NCI-H2081 treated with DMSO at 0.1 percent for 48 hours (cell line): Measurements from ENCODE around the gene CKS1B.

Source experiments
- DNase-seq: peaks from one replicate; lab custom pipeline; 2025; lab: John Stamatoyannopoulos, UW

Gene CKS1B

DNA sequence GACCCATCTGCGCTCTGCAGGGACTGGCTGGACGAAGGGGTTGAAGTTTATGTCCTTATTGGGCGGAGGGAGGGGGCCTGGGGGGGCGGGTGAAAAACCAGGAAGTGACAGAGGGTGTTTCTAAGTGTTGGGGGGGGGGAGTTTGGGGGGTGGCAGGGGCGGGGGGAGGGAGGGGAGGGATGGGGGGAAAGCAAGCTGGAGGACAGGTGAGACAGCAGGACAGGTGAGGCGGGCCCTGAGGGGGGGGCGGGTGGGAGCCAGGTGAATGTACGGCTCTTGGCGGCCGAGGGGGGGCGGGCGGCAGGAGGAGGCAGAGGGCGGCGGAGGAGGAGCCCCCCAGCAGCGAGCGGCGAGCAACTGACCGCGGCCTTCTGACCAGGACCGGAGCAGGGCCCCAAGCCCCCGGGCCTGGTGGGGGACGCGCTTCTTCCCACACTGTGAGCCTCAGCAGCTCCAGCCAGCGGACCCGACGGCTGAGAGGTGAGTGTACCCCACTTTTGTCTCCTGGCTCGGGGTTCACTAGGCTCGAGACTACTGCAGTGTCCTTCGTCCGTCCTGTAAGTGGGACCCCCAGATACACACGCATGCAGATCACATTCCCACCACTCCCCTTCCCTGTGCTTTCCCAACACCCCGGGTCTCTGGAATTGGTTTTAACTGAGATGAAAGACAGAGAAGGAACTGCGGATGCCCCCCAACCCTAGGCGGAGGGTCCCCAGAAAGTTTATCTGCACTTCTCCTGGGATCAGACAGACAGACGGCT lies 28.2 kb downstream of the CKS1B start, which contains the start of gene ZBTB7B:
Gene ZBTB7B (plus strand): TSS at position 339 of the 763 bp plus-strand sequence. CDS start 11,859 bp downstream, outside the sequence.
- DNase-seq: no peak

DNA sequence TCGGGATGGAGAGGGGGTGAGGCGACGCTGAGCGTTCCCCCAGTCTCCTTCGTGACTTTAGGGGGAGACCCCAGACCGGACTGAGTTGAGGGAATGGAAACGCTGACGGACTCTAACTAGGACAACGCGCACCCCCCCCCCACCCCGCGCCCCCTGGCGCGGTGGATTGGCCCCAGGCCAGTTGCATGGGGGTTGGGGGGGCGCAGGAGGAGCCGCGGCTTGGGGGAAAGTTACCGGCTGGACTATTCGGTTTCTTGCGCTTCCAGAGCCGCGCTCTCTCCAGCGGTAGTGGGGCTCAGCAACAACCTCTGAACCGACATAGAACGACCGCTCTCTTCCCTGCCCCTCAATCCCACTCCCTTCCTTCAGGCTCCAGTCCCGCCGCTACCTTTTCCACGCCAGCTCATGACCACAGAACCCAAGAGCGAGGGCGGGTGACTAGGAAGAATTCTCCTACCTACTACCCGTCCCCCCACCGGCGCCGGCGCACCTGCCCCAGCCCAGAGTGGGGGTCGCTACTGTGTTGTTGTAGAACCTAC lies 28.8 kb downstream of the CKS1B start:
- no peak for DNase-seq

DNA sequence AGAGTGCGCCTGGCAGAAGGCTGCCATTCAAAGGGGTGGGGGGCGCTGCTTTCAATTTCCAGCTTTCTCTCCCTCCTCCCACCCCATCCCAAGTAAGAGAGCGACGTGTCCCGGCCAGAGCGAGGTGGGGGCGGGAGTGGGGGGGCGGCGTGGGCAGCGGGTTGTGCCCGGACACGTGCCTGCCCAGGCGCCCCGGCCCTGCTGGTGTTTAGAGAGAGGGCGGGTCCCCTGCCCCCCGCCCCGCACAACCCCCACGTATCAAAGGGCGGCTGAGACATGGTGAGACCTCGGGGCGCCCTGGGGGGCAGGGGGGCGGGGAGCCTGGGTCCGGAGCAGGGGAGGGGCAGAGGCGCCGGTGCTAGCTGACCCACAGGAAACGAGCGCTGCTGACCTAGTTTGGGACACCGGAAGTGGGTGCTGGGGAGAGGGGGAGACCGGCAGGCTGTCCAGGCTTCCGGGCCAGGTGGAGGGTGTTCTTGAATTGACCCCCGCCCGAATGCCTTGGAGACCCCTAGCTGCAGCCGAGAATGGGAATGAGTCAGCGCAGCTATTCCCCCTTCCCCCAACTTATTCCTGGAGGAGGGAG lies 29.4 kb downstream of the CKS1B start:
- no peak for DNase-seq

DNA sequence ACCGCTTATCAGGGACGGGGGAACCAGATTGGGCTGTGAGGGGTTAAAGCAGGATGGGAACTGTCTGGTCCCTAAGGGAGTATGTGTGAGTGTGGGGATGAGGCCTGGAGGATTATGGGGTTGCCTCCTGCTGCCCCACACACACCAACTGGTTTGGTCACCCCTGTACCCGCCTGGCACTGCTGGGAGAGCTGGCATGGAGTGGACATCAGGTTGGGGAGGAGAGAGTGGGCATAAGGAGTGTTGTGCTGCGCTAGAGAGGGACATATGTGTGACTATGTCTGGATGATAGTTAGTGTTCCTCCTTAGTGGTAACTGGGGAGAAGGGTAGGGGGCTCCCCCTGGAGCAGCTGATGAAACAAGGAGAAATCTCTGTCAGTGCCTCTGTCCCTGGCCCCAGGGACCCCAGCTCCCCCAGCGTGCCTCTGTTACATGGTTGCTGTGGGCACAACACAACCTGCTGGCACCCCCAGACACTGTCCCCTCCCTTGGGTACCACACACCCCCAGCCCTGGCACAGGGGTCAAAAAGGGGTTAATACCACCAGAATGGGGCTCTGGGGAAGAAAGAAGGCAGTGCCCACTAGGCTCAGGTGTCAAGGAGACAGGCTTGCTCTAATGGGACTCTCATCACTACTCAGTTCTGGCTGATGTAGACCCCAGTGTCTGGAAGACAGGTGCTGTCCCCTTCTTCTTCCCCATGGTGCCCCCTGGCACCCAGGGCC lies 30.0 kb downstream of the CKS1B start:
- no peak for DNase-seq

DNA sequence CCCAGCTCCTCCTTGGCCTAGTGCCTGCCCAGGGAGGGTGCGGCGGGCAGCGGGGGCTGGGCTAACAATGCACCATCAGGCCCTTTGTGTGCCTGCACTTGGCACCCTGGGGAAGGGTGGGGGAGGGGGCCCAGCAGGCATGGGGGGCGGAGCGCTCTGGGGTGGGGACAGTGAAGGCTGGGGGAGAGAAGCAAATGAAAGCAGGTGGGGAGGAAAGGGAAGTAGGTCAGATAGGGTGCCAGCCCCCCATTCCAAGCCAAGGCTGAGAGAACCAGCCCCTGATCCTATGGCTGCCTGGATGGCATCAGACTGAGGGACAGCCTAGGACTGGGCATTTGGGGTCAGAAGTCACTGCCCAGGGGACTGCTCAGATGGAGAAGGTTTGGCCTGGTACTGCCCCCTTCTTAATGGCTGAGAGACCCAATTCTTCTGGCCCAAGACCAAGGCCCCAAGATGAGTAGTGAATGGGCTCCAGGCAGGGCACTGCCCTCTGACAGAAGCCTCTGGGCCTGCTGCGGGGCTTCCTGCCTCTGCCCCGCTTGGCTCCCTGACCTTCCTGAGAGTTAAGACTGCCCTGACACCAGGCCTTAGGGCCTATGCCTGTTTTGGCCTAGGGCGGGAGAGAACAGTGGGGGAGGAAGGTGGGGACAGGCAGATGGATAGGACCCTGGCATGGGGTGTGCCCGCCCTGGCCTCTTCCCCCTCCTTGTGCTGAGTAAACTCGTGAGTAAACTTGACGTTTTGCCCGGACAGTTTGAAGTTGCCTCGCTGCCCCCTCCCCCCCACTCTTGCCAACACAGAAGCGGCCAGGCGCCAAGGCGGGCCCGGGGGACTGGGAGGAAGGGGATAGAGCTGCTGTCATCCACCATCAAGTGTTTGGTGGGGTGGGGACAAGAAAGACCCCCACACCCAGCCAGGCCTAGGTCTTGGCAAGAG lies 30.9 kb downstream of the CKS1B start:
- DNase-seq: no peak

DNA sequence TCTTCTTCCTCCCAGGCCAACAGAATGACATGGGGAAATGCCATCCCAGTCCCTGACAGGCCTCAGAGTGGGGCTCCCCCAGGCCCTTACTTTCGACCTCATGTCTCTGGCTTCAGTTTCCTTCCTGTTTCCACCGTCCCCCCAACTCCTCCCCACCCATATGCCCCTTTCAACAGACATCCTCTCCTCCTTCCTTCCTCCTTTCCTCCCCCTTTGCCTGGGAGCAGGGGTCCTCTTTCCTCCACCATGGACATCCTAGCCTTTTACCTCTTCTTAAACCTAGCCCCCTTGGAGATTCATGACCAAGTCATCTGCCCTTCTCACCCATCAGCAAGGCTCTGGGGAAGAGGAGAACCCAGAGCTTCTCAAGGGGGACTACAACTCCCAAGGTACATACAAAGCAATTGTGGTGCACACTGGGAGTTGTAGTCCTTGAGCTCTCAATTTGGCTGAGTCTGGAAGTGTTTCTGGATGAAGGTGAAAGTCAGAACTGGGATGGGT lies 32.2 kb downstream of the CKS1B start:
- no peak for DNase-seq

DNA sequence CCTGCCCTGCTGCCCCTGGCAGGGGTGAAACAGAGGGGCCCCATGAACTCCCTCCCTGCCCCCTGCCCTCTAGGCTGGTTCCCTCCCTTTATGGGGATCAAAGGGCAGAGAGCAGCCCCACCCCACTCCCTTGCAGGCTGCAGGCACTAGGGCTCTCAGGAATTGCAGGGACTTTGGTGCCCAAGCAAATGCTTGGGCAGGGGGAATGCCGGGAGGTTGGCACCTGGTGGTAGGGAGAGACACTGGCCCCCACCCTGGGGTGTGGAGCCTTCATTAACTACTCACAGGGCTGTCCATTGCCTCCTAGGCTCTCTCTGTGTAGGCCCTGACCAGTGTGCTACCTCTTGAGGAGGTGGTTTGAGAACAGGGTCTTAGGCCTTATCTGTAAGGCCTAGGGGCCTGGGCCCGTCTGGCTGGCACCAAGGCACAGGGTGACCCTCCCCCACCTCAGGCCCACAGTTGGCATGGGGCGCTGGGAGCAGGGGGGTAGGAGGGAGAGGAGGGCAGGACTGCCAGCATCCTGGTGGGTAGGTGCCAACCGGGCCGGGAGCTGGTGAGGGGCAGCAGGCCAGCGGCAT lies 32.9 kb downstream of the CKS1B start:
- DNase-seq: no peak

DNA sequence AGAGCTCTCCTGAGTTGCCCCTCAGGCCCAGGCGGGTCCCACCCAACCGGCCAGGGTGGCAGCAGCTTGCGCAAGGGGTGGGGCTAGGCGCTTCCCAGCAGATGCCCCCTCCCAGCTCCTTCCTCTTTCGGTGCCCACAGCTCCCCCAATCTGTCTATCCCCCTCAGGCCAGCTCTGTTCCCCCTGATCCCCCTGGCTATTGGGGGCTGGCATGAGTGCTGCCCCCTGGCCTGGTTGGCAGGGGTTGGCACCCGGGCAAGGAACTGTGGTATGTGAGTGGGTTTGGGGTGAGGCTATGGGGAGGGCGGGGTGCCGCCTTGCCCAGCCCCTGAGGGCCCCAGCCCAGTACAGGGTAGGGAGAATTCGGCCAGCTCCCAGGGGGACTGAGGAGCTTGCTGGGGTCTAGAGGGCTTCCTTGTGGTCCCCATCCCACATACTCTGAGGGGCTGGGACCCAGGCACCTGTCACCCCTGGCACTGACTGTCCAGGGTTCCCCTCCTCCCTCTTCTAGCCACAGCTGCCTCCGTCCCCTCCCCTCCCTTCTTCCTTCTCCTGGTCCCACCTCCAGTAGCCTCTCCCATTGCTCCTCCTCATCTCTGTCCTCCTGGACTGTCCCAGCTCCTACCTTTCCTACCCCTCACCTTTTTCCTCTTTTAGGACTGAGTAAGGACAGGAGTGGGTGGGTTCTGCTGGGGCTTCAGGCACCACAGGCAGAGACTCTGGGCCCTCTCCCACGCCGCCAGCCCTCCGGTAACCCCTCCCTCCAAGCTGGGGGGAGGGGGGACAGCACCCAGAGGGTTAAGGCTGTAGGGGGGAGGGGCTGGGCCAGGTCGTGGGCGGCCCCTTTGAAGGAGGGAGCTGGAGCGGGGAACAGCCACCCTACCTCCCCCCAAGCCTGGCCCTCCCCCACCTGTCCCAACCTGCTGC lies 33.8 kb downstream of the CKS1B start:
- no peak for DNase-seq

DNA sequence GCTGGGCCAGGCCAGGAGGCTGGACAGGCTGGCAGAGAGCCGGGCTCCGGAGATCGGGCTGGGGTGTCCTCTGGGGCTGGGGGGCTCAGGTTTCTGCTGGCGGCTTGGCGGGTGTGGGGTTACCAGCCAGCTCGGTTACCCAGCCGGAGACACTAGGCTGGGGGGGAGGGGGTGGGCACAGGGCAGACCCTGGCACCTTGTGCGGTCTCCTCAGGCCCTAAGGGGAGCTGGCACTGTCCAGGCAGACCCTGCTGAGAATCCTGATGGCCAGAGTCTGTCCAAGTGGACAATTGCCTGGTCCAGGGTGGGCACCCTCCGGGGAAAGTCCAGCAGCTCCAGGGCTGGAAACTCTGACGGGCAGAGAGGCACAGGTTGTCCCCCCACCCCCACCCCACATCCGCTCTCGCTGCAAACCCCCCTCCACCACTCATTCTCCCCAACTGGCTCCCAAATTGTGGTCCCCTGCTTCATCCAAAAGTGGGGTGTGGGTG lies 34.8 kb downstream of the CKS1B start:
- DNase-seq: no peak

DNA sequence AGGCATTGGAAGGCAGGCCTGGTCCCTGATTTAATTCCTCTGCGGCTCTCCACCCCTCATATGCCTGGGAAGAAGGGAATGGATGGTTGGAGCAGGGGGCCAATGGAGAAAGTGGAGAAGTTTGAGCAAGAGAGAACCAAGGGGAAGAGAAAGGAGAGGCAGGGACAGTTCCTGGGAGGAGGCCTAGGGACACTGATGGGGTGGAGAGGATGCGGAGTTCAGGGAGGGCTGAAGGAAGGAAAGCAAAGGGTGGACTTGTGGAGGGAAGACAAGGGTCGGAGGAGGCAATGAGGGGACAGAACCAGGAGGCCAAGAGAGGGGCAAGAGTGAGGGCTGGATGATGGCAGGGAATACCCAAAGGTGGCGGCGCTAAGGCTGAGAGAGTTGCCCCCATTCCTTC lies 35.3 kb downstream of the CKS1B start:
- no peak for DNase-seq

DNA sequence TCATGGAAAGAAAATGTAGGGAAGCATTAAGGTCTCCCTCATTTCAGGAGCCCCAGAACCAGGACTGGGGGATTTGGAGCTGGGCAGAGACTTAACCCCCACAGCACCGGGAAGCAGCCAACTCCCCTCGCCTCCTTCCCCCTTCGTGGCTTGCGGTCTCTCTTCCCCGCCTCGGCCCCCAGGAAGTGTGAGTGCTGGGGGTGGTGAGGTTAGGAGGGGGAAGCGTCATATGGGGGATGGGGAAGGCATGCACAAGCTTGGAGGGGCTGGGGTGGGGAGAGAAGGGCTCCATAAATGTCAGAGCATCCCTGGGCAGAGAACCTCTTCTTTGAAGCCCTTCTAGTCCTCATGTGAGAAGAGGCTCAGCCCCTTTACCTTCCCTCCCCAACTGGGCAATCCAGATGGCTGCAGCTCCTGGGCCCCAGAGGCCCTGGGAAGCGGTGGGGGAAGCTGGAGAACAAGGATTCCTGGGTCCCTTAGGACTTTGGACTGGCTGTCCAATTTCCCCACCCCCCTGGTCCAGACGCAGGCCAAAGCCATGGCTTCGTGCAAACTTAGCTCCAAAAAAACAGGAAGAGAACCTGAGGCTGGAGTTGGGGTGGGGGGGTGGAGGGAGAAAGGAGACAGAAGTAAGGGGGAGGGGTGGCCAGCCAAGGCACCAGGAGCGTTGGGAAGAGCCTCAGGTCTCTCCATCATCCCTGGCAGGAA lies 35.9 kb downstream of the CKS1B start:
- no peak for DNase-seq

DNA sequence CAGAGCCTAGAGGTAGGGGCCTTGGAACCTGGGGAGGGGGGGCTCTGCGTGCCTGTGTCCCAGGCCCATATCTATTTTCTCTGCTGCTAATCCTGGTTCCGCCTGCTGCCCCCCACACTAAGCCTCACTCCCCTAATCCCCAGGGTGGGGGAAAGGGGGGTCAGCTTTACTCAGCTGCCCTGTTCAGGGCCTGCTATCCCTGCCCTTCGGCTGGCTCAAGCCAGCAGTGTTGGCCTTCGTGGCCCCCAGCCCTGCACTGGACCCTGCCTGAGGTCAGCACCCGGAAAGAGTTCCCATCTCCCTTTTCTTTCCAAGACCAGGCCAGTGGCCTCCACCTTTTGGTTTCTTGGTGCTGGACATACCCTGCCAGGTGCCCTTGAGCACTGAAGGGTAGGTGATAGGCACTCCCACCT lies 36.5 kb downstream of the CKS1B start:
- no peak for DNase-seq

DNA sequence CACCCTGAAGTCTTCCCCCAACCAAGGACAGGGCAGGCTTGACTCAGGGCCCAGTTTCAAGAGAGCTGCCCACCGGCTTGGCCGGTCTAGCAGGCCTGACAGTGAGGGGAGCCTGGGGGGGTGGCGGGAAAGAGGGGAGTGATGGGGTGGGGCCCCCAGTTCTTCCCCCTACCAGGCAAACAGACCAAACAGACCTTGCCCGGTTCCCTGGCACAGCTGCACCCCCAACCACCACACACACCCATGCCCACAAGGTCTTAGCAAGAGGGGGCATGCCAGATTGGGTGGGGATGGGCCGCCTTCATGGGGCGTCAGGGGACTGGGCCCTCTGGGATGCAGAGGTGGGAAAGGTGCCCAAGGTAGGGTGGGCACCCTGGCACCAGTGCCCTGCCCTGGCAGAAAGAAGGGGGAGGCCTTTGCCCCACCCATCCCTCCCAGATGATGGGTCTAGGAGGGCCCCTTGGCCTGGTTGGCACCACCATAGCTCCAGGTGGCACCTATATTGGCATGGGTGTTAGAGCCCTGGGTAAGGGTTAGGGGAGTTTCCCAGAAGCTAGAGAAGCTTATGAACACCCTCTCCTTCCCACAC lies 37.0 kb downstream of the CKS1B start:
- no peak for DNase-seq

DNA sequence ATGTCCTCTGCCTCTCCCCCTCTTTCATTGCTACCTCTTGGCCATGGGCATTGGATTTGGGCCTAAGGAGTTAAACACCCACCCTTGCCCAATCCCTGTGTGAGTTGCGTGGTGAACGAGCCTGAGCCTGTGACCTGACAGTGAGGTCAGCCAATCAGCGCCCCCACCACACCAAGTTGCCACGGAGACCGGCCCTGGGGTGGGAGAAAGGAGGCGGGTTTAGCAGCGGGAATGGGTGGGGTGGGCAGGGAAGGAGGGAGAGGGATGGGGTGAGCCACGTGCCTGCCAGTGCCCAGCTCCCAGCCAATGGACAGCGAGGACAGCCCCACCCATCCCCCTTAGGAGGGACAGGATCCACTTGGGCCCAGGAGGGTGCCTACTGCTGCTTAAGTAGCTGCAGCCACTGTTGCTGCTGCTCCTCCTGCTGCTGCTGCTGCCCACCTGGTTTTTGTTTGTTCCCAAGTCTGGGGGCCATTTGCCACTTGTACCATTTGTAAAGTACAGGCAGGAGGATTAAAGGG lies 37.6 kb downstream of the CKS1B start:
- no peak for DNase-seq

DNA sequence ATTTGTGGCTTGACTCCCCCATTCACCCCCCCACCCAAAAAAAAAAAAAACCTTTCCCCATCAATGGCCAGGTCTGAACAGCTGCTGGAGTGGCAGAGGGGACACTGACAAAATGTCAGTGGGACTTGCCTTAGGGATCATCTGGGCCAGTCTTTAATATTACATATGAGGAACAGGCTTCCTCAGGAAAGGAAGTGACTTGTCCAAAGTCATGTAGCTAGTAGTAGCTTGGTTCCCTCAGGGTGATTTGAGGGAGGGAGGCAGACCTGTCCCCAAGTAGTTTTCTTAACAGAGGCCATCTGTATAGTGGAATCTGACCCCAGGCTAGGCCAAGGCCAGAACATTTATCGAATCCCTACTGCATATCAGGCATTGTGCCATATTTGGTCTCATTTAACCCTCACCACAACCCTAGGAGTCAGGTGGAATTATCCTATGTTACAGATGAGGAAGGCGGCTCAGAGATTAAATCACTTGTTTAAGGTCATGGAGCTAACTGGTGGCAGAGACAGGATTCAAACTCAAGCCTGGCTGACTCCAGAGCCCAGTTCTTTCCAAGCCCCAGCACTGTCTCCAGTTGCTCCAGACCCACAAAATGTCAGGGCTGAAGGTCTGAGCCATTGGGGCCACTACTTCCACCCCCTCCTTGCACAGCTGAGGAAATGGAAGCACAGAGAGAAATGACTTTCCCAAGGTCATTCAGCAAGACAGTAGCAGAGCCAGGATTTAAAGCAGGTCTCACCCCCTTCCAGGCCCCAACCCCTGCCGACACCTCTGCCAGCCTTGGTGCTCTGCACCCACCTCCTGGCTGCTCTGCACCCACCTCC lies 38.5 kb downstream of the CKS1B start:
- DNase-seq: no peak

DNA sequence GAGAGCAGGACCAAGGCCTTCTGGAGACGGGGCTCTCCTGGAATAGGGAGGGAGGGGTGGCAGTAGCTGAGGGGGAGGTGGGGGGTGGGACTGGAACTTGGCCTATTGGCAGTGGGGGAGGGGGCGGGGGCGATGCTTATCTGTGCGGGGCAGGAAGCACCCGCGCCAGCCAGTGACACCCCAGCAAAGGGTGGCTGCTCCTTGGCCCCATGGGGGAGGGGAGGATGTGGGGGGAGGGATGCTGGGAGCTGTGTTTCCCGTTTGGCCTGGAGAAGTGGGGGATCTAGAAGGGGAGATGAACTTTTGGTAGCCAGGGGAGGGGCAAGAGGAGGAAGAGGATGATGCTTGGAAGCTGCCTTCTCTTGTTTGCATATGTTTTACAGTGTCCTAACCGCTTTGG lies 39.2 kb downstream of the CKS1B start:
- DNase-seq: no peak

DNA sequence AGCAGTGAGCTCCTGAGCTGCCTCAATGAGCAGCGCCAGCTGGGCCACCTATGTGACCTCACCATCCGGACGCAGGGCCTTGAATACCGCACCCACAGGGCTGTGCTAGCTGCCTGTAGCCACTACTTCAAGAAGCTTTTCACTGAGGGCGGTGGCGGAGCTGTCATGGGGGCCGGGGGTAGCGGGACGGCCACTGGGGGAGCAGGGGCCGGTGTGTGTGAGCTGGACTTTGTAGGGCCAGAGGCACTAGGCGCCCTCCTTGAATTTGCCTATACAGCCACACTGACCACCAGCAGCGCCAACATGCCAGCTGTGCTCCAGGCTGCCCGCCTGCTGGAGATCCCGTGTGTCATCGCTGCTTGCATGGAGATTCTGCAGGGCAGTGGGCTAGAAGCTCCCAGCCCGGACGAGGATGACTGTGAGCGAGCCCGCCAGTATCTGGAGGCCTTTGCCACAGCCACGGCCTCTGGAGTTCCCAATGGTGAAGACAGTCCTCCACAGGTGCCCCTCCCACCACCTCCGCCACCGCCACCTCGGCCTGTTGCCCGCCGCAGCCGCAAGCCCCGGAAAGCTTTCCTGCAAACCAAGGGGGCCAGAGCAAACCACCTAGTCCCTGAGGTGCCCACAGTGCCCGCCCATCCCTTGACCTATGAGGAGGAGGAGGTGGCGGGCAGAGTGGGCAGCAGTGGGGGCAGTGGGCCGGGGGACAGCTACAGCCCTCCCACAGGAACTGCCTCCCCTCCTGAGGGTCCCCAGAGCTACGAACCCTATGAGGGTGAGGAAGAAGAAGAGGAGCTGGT lies 40.4 kb downstream of the CKS1B start:
- no peak for DNase-seq
